NCI-H187 (cell line): Measurements from ENCODE around the gene NDRG4.

Source experiments
- DNase-seq, 2 experiments: peaks; one replicate each; lab custom pipeline; 2025; lab: John Stamatoyannopoulos, UW

Gene NDRG4

DNA sequence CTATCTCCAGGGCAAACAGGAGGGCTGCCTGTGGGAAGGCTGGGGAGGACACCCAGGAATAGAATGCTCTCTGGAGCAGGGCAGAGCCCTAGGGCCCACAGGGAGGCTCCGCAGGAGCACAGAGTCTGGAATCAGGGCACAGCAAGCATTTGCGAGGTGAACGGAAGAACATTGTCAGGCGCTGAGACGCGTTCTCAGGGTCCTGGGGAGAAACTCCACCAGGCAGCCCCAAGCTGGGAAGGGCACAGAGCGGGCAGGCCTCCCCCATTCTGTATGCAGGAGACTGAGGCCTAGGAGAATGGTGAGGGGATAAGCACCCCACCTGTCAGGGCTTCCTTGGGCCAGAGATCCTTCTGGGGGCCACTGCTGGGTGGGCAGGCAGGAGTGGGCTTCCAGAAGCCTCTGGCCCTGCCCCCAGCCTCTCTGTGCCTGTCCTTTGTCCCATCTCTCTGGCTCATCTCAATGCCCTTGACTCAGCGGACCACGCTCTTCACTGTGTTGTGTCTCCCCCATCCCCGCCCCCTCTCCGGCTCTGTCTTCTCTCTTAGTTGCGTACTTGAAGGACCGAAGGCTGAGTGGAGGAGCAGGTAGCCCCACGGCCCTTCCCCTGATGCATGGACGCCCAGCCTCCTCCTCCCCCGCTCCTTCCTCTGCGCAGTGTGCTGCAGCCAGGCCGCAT is 10.3 kb downstream of the NDRG4 start:
- no peak for DNase-seq

DNA sequence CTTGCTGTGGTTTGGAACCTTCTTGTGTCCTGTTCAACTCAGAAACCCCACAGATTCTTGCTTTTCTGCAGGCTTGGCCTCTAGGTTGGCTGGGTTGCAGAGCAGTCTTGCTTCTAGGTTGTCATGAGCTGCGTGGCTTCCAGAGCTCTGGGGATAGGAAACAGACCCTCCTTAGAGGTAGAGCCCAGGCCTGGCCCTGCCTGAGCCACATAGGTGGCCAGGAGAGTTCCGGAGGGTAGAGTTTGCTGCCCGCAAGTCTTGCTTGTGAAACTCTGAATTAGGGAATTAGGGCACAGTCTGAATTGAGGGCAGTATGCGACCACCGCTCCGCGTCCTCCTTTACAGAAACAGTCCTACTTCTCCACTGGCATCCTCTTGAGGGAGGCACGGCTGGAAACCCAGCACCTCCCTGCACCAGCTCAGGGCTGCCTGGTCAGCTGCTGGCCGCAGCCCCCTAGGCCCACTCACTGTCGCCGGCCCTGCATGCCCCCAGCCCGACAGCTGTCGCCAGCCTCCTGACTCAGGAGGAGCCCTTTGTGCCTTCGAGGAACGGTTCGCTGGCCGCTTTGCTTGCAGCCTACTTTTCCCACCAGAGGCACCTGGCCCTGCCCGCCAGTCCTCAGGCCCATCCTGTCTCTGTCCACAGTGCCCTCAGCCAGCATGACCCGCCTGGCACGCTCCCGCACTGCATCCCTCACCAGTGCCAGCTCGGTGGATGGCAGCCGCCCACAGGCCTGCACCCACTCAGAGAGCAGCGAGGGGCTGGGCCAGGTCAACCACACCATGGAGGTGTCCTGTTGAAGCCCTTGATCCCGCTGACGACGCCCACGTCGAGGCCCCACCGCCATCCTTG is 11.1 kb downstream of the NDRG4 start:
- no peak for DNase-seq

DNA sequence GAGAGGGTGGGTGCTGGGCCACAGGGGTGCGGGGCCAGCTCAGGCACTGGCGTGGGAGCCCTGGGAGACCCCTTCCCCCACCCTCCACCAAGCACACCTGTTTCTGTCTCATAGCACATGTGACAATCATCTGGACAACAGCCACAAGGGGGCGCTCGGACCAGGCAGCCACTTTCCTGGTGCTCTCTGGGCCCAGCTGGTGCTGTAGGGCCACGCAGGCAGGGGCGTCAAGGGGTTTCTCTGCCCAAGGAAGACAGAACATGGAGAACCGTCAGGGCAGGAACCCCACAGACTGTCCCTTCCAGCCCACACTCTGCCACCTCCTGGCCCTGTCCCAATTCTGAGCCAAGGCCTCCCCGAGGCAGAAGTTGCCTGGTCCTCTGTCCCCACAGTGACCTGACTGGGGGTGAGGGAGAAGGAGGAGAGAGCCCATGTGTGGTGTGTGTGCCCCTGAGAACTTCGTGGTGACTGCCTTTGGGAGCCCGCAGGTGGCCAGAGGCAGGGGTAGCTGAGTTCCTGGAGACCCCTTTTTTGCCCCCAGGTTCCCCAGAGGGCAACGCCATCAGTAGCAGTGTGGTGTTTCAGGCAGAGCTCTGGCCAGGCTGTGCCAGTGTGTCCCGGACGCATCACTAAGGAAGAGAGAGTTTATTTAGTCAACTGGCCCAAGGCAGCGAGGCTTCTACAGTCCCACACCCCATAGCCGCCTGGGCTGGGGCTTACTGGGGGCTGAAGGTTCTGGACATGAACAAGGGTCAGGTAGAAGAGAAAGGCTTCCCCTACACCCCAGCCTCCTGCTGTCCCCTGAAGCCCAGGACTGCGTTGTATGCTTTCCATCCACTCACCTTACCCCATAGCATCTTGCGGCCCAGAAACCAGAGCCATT is 12.2 kb downstream of the NDRG4 start:
- peak in 1 of 2 experiments; percentile 5 for DNase-seq

DNA sequence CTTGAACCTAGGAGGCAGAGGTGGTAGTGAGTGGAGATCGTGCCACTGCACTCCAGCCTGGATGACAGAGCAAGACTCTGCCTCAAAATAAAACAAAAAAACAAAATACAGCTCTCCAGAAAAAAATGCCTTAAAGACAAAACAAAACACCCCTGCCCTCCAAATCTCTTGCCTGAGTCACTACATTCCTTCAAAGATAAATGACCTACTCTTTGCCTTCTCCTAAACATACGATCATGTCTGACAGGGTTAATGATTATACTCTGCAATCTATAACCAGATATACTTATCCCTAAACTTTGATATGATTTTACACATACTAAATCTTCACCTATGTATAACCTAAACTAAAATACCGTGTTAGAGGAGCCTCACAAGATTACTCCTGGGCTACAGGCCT is 13.9 kb downstream of the NDRG4 start:
- no peak for DNase-seq

DNA sequence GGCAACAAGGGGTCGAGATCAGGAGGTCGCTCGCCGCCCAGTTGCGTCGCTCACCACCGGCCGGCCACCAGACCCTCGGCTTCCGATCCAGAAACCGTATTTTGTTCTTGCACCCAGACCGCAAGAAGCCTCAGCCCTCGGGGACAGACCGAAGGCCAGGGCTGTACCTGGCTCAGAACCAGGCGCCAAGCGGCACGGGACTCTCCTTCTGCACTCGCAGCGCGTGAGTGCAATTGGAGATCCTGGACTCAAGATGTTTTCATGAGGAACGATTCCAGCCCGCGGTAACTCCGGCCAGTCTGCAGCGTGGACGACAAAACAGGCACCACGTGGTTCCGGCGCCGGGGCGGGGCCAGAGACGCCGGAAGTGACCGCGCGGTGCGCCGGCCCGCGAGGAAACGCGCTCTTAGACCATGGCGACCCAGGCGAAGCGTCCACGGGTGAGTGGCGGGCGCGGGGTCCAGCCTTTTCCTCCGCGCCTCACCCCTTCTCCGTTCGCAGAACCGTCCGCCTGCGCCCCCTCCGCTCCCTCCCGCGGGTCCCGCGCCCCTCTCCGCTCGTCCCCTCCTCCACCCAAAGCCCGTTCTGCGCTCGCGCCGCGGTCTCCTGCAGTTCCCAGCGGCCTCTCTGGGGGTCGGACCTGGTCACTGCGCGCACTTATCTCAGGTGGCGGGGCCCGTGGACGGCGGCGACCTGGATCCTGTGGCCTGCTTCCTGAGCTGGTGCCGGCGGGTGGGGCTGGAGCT is 15.4 kb downstream of the NDRG4 start, which contains the start of gene SETD6:
TSS of gene SETD6 (plus strand) at position 393 of the 746 bp plus-strand sequence. CDS start at position 414, 21 bp downstream.
- peak; percentile 8 to 45 for DNase-seq

DNA sequence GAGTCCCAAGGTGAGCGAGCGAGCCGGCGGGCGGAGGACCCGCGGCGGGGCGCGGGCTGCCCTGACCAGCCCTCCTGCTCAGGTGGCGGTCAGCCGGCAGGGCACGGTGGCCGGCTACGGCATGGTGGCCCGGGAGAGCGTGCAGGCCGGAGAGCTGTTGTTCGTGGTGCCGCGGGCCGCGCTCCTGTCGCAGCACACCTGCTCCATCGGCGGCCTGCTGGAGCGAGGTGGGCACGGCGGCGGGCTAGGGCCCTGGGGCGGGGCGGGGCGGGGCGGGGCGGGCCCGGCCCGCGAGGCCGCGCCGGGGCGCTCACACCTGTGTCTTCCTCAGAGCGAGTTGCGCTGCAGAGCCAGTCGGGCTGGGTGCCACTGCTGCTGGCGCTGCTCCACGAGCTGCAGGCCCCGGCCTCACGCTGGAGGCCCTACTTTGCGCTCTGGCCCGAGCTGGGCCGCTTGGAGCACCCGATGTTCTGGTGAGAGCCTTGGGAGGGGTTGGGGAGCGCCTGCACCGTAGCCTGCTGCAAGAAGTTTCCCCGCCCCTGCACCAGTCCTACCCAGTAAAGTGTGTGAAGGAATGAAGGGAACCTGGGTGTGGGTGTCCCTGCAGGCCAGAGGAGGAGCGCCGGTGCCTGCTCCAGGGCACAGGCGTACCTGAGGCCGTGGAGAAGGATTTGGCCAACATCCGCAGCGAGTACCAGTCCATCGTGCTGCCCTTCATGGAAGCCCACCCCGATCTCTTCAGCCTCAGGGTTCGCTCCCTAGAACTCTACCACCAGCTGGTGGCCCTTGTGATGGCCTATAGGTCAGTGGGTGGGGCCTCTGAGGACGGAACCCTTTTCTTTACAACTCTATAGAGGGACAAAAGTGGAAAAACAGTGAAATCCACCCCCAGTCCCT is 16.2 kb downstream of the NDRG4 start:
- no peak for DNase-seq

DNA sequence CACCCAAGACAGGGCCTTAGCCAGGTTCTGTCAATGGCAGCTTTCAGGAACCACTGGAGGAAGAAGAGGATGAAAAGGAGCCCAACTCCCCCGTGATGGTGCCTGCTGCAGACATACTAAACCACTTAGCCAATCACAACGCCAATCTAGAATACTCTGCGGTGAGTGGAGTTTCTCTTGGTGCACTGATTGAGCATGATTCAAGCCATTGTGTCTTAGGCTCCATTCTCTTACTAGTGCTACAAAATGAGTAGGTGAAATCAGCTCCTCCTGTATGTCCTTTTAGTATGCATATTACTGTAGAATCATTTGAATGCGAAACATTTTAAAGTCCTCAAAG is 16.8 kb downstream of the NDRG4 start:
- no peak for DNase-seq

DNA sequence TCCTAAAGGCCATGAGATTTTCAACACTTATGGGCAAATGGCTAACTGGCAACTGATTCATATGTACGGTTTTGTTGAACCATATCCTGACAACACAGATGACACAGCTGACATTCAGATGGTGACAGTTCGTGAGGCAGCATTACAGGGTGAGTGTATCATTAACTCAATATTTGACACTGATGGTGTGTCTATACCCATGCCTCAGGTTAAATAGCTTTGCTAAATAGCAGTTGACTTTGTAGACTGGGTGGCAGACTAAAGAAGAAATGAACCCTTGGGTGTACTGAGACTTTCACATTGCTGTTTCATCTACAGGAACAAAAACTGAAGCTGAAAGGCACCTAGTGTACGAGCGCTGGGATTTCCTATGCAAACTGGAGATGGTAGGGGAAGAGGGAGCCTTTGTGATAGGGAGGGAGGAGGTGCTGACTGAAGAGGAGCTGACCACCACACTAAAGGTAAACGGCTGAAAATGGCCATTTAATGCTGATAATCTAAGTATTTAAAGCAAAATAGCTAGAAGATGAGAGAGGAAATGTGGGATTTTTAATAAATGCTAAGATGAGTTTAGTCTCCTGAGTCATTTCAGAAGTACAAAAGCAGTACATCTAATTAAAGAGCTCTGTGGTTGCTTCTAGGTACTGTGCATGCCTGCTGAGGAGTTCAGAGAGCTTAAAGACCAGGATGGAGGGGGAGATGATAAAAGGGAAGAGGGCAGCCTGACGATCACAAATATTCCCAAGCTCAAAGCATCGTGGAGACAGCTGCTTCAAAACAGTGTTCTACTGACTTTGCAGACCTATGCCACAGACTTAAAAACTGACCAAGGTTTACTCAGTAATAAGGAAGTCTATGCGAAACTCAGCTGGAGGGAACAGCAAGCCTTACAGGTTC is 18.4 kb downstream of the NDRG4 start:
- no peak for DNase-seq

DNA sequence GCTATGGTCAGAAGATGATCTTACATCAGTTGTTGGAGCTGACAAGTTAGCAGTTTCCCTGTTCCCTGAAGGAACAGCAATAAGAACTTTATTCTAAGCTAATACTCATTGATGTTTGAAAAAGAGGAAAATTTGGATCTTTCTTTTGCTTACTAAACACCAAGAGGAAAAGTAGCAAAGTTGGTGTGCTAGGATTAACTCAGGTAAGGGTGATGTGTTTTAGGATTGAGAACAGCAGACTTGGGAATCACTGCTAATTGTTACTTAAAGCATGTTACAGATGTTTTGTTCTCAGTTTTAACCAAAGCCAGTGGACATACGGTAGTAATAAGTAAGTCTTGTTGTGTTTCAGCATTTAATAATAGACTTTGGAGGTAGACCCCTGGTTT is 19.0 kb downstream of the NDRG4 start:
- DNase-seq, result no peak

DNA sequence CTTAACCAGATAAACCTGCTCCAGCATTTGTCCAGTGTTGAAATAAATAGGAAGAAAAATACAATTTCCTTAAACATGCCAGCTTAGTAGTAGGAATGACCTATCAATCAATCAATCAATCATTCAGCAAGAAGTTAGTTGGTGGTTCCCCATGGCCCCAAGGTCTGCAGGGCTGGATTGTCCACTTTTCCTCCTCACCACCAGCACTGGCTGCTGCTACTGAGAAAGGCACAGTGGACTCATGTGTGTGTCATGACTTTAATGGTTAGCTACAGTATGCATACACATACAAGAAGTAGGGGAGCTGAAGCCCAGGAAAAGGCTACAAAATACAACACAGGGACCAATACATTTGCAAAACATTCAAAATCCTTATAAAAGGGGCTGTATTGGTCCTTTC is 19.8 kb downstream of the NDRG4 start:
- DNase-seq, result no peak

DNA sequence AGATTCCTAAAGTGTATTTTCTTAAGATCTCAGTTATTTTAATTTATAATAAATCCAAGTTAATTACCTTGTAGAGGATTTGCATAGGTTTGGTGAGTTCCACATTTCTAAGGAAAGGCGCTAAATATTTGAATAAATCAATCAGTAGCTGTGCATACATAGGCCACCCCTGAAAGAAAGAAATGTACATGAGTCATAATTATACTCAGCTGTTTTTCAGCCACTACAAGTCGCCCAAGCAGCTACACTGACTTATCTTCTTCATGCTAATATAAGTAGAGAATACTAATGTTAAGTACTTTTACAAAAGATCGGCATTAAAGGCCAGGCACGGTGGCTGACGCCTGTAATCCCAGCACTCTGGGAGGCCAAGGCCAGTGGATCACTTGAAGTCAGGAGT is 30.2 kb downstream of the NDRG4 start:
- no peak for DNase-seq

DNA sequence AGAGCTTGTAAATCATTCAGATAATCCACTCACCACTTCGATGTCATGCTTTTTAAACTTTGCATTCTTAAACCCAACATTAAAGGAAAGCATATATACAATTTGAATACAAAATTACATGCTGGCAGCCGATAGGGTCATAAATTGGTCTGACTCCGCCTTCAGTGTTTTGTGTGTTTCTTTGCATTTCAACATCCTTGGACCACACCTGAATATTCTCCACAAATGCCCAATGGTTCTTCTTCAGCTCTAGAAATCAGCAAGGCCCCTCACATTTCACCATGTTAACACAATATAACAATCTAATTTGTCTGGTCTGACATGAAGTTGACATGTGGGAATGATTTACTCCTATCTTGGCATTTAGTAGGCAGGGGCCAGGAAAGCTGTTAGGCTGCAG is 32.5 kb downstream of the NDRG4 start:
- no peak for DNase-seq

DNA sequence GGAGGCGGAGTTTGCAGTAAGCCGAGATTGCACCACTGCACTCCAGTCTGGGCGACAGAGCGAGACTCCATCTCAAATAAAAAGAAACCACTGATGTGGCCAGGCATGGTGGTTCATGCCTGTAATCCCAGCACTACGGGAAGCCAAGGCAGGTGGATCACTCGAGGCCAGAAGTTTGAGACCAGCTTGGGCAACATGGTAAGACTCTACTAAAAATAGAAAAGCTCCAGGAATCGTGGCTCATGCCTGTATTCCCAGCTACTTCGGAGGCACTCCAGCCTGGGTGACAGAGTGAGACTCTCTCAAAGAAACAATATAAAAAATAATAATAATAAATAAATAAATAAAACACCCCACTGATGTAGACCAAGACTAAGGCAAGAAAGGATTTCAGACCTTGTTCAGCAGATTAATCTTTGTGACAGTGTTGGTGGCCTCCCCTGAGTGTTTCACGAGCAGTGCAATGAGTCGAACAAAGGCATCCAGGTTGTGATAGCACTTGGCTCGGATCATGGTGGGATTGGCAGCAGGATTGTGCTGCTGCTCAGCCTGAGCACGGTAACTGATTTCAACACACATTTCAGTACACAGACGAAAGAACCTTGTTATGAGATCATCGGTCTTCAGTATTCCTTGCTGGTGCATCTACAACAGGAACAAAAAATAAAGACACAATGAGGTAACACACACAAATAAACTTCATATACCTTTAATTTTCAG is 34.0 kb downstream of the NDRG4 start:
- no peak for DNase-seq

DNA sequence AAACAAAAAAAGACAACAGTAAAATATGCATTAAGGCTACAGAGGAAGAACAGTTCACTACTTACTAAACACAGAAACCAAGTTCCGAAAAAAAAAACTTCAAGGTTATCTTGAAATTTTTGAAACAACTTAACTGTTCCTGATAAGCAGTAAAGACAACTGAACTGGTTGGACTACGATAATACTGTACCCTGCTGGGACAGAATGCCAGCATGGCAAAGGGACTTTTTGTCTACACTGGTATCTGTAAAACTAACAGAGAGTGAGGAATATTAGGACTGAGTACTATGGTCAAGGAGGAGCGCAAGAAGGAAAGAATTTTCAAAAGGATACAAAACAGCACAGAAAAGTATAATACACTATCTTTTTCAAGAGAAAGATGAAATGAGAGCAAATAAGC is 35.2 kb downstream of the NDRG4 start:
- DNase-seq, result no peak

DNA sequence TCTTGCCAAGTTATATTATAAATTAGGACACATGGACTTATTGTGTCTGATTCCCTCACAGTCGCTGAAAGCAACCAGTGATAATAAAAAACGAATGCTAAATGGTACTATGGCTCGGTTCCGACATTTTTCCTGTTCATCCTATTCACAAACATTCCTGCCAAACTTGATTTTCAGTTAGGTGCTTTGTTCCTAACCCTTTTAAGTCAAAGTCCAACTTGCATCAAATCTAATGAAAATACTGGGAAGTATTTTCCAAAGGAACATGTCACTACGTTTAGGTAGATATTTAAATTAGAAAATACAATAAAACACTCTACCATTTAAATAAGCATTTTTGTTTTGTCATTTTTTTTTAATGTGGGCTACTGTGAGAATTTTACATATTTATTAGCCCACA is 36.3 kb downstream of the NDRG4 start:
- no peak for DNase-seq

DNA sequence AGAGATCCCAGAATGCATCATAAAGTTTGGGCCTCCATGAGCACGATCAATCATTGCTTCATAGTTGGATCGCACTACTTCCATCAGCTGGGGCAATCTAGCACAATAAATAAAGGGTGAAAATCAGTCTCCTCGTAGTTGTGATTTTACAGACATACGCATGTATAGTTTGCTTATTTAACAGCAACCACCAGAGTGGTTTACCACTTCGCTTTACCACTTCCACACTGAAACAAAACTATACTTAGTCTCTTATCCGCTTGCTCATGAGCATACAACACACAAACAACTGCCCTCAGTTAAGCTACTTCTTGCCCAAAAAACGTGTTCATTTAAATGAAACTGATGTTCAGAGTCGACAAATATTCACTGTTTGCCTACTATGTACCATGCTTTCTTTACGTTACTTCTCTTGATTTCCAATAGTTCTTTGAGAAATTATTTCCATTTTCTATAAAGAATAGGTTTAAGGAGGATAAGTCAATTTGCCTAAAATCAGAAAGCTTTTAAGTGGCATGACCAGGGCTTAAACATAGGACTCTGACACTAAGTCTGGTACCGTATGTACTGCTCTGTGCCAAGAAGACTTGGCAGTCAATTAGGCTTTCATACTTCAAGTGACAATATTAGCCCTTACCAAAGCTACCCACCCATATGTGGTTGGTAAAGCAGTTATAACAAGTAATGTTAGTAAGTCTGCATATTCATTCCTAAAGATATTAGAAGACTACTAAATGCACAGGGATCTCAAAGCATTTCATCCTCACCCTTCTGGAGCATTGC is 37.4 kb downstream of the NDRG4 start:
- DNase-seq, result no peak

DNA sequence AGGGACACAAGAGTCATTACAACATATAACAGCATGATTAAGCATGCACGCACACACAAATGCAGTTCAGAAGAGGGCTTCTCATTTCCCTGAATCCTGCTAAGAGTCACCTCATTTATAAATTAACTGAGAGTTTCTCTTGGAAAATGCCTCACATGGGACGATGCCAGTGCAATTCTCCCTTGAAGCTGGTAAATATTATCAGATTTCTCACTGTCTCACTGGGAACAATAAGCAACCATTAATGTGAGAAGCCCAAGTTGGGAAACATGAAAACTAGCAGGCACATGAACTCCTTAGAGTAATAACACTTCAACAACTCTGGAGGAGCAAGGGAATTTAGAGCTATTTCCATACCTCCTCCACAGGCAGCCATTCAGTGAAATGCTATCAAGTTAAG is 41.8 kb downstream of the NDRG4 start:
- no peak for DNase-seq

DNA sequence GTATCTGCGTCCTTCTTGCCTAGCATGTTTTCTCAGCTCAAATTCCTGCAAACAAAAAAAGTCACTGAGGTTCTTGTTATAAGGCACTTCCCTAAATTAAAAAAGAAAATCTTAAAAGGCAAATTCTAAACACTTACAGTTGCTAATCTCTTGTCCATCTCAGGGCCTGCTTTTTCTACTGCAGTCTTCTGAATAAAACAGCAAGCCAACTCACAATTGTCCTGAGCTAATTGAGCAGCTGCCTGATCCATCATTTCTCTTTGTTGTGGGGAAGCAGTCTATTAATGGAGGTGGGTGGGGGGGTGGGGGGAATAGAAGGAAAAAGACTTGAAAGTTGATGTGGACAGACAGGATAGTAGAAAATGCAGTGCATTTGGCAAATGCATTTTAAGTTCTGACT is 42.3 kb downstream of the NDRG4 start:
- no peak for DNase-seq
